ENCODE data around the gene SHISA3.

The SHISA3 gene

DNA sequence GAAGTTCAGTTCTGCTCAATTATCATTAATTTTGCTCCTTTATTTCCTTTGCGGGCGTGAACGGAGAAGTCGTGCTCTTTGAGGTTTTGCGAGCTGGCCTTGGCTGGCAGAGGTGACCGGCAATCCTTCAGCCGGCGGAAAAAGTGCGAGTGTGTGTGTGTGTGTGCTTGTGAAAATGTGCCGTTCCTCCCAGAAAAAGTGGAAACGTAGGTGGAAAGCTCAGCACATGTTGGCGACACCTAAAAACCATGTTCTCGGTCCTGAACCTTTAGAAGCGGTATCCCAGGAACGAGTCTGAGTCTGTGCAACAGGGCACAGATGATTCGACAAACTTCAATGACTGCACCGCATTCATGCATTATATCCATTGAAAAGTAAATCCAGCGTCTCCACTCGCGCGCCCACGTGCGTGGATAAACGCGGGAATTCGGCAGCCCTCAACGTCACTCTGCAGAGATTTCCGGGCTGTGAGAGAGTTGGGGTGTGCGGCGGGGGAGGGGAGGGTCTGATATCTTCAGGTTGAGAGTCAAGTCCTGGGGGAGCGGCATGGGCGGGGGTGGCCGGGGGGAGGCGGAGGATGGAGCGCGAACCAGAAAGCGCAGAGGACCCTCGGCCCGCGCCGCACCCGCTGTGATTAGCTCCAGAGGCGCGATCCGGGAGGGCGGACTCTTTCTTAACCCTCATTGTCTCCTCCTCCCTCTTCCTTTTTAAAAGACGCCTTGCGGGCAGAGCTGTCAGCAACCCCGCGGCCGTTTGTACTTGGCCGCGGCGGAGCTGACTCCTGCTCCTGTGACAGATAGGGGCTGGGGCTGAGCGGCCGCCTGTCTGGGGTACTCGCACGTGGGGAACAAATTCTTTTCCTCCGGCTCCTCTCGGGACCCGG, at the start of gene SHISA3:
TSS of gene SHISA3 (plus strand) at position 737 of the 883 bp plus-strand sequence. CDS start 569 bp downstream, outside the sequence.
- Histone ChIP-seq H3K79me2 (ENCODE audit: control insufficient read depth, insufficient read depth, low read length, unreplicated experiment) (no peaks in the 10 kb centered on the region), H3K4me3 (ENCODE audit: low read depth, low read length) (peak within 1 kb of the TSS; percentile 82), H3K27me3 (ENCODE audit: insufficient read depth, low read length) (peaks cover 8% of the 10 kb centered on the region; the same call in 1 of the 2 replicates), H3K27ac (ENCODE audit: low read depth, low read length) (no peak within 1 kb of the TSS), H3K4me1 (ENCODE audit: control insufficient read depth, insufficient read depth, low read length, unreplicated experiment) (no peaks in the 10 kb centered on the region), H2AFZ (ENCODE audit: low read length, unreplicated experiment) (peak within 1 kb of the TSS; percentile 27), H3K36me3 (ENCODE audit: insufficient read depth, low read length) (no peaks in the 10 kb centered on the region)

DNA sequence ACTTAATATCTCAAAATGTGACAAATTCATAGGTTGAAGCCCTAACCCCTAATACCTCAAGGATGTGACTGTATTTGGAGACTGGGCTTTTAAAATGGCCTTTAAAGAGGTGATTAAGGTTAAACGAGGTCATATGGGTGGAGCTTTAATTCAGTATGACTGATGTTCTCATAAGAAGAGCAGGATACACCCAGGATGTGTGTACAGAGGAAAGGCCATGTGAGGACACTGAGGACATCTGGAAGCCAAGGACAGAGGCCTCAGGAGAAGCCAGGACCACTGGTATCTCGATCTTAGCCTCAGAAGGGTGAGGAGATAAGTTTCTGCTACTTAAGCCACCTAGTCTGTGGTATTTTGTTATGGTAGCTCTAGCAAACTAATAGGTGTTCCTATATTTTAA, 49.0 kb upstream of the SHISA3 start:
- Histone ChIP-seq H3K4me3 (ENCODE audit: low read depth, low read length) (no peak overlapping the region), H3K27me3 (ENCODE audit: insufficient read depth, low read length) (no peaks in the 10 kb centered on the region), H3K79me2 (ENCODE audit: control insufficient read depth, insufficient read depth, low read length, unreplicated experiment) (no peaks in the 10 kb centered on the region), H2AFZ (ENCODE audit: low read length, unreplicated experiment) (peak overlapping the region; percentile 33), H3K4me1 (ENCODE audit: control insufficient read depth, insufficient read depth, low read length, unreplicated experiment) (peaks cover 7% of the 10 kb centered on the region), H3K36me3 (ENCODE audit: insufficient read depth, low read length) (no peaks in the 10 kb centered on the region), H3K27ac (ENCODE audit: low read depth, low read length) (no peak overlapping the region)

GRCh38 chr4:42348692-42349091, 48.6 kb upstream of the SHISA3 start:
- Histone ChIP-seq H3K27me3 (ENCODE audit: insufficient read depth, low read length) (no peaks in the 10 kb centered on the region), H2AFZ (ENCODE audit: low read length, unreplicated experiment) (no peak overlapping the region), H3K4me1 (ENCODE audit: control insufficient read depth, insufficient read depth, low read length, unreplicated experiment) (peaks cover 7% of the 10 kb centered on the region), H3K79me2 (ENCODE audit: control insufficient read depth, insufficient read depth, low read length, unreplicated experiment) (no peaks in the 10 kb centered on the region), H3K4me3 (ENCODE audit: low read depth, low read length) (no peak overlapping the region), H3K36me3 (ENCODE audit: insufficient read depth, low read length) (no peaks in the 10 kb centered on the region), H3K27ac (ENCODE audit: low read depth, low read length) (no peak overlapping the region)

DNA sequence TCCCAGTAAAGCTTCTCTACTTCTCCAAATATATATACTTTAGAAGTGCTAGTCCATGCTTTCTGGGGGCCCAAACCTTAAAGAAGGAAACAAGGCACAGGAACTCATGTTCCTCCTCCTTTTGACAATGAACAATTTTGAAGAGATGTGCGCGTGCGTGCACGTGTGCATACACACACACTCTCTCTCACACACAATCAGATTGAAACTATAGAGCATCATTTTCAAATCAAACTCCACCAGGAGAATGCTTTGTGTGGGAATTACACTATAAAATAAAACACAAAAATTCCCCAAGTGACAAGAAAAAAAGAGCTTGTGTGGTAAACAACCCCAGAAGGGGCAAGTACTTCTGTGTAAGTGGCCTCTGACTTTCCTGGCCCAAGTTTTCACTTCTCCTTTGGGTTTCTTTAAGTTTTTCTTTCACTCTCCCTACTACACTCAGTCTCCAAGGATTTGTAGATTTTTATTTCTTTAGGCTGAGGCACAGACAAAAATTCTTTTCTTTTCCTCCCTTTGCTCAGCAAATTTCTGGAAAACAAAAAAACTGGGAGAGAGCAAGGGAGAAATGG, 46.6 kb upstream of the SHISA3 start:
- Histone ChIP-seq H3K27ac (ENCODE audit: low read depth, low read length) (no peak overlapping the region), H3K4me3 (ENCODE audit: low read depth, low read length) (no peak overlapping the region), H3K36me3 (ENCODE audit: insufficient read depth, low read length) (no peaks in the 10 kb centered on the region), H2AFZ (ENCODE audit: low read length, unreplicated experiment) (no peak overlapping the region), H3K79me2 (ENCODE audit: control insufficient read depth, insufficient read depth, low read length, unreplicated experiment) (no peaks in the 10 kb centered on the region), H3K4me1 (ENCODE audit: control insufficient read depth, insufficient read depth, low read length, unreplicated experiment) (peaks cover 7% of the 10 kb centered on the region), H3K27me3 (ENCODE audit: insufficient read depth, low read length) (no peaks in the 10 kb centered on the region)

DNA sequence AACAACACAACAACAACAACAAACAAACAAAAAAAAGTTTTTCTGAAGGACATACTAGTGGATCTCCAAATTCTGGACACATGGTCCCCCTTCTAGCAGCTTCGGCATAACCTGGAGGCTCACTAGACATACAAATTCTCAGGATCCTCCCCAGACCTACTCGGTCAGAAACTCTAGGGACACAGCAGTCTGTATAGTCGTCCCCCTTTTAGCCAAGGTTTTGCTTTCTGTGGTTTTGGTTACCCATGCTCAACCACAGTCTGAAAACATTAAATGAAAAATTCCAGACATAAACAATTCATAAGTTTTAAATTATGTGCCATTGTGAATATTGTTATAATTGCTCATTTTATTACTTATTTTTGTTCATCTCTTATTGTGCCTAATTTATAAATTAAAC, 45.2 kb upstream of the SHISA3 start:
- Histone ChIP-seq H3K27ac (ENCODE audit: low read depth, low read length) (no peak overlapping the region), H3K4me3 (ENCODE audit: low read depth, low read length) (no peak overlapping the region), H3K79me2 (ENCODE audit: control insufficient read depth, insufficient read depth, low read length, unreplicated experiment) (no peaks in the 10 kb centered on the region), H3K27me3 (ENCODE audit: insufficient read depth, low read length) (no peaks in the 10 kb centered on the region), H3K36me3 (ENCODE audit: insufficient read depth, low read length) (no peaks in the 10 kb centered on the region), H2AFZ (ENCODE audit: low read length, unreplicated experiment) (no peak overlapping the region), H3K4me1 (ENCODE audit: control insufficient read depth, insufficient read depth, low read length, unreplicated experiment) (peaks cover 7% of the 10 kb centered on the region)

GRCh38 chr4:42357325-42357724, 40.0 kb upstream of the SHISA3 start:
- Histone ChIP-seq H3K36me3 (ENCODE audit: insufficient read depth, low read length) (no peaks in the 10 kb centered on the region), H3K27ac (ENCODE audit: low read depth, low read length) (no peak overlapping the region), H3K4me3 (ENCODE audit: low read depth, low read length) (no peak overlapping the region), H3K27me3 (ENCODE audit: insufficient read depth, low read length) (no peaks in the 10 kb centered on the region), H3K79me2 (ENCODE audit: control insufficient read depth, insufficient read depth, low read length, unreplicated experiment) (no peaks in the 10 kb centered on the region), H2AFZ (ENCODE audit: low read length, unreplicated experiment) (no peak overlapping the region), H3K4me1 (ENCODE audit: control insufficient read depth, insufficient read depth, low read length, unreplicated experiment) (peaks cover 6% of the 10 kb centered on the region)

- H3K4me1 ChIP-seq (ENCODE audit: control insufficient read depth, insufficient read depth, low read length, unreplicated experiment), result peaks cover 6% of the 10 kb centered on the region
- H3K27me3 ChIP-seq (ENCODE audit: insufficient read depth, low read length), result no peaks in the 10 kb centered on the region
- H3K27ac ChIP-seq (ENCODE audit: low read depth, low read length), result no peak overlapping the region
- peak overlapping the region; percentile 83 for H3K4me3 ChIP-seq (ENCODE audit: low read depth, low read length)
- no peaks in the 10 kb centered on the region for H3K36me3 ChIP-seq (ENCODE audit: insufficient read depth, low read length)
- H2AFZ ChIP-seq (ENCODE audit: low read length, unreplicated experiment), result peak overlapping the region; percentile 100
- no peaks in the 10 kb centered on the region for H3K79me2 ChIP-seq (ENCODE audit: control insufficient read depth, insufficient read depth, low read length, unreplicated experiment)
Measured at GRCh38 chr4:42359711-42360110, 37.6 kb upstream of the SHISA3 start.

GRCh38 chr4:42360256-42360669, 37.0 kb upstream of the SHISA3 start:
- Histone ChIP-seq H3K27ac (ENCODE audit: low read depth, low read length) (no peak overlapping the region), H3K79me2 (ENCODE audit: control insufficient read depth, insufficient read depth, low read length, unreplicated experiment) (no peaks in the 10 kb centered on the region), H3K36me3 (ENCODE audit: insufficient read depth, low read length) (no peaks in the 10 kb centered on the region), H3K27me3 (ENCODE audit: insufficient read depth, low read length) (no peaks in the 10 kb centered on the region), H2AFZ (ENCODE audit: low read length, unreplicated experiment) (peak overlapping the region; percentile 100), H3K4me1 (ENCODE audit: control insufficient read depth, insufficient read depth, low read length, unreplicated experiment) (peaks cover 6% of the 10 kb centered on the region), H3K4me3 (ENCODE audit: low read depth, low read length) (peak overlapping the region; percentile 83)

- Histone ChIP-seq H2AFZ (ENCODE audit: low read length, unreplicated experiment) (no peak overlapping the region), H3K4me1 (ENCODE audit: control insufficient read depth, insufficient read depth, low read length, unreplicated experiment) (peaks cover 6% of the 10 kb centered on the region), H3K4me3 (ENCODE audit: low read depth, low read length) (no peak overlapping the region)
Measured at GRCh38 chr4:42361456-42361855, 35.8 kb upstream of the SHISA3 start.

GRCh38 chr4:42362591-42362990, 34.7 kb upstream of the SHISA3 start:
- Histone ChIP-seq H3K4me3 (ENCODE audit: low read depth, low read length) (no peak overlapping the region), H3K79me2 (ENCODE audit: control insufficient read depth, insufficient read depth, low read length, unreplicated experiment) (no peaks in the 10 kb centered on the region), H3K27me3 (ENCODE audit: insufficient read depth, low read length) (no peaks in the 10 kb centered on the region), H3K36me3 (ENCODE audit: insufficient read depth, low read length) (no peaks in the 10 kb centered on the region), H2AFZ (ENCODE audit: low read length, unreplicated experiment) (no peak overlapping the region), H3K4me1 (ENCODE audit: control insufficient read depth, insufficient read depth, low read length, unreplicated experiment) (peaks cover 6% of the 10 kb centered on the region), H3K27ac (ENCODE audit: low read depth, low read length) (no peak overlapping the region)

More at GRCh38 chr4:42361456-42361855, 35.8 kb upstream of the SHISA3 start:
- Histone ChIP-seq H3K27ac (ENCODE audit: low read depth, low read length) (no peak overlapping the region), H3K27me3 (ENCODE audit: insufficient read depth, low read length) (no peaks in the 10 kb centered on the region), H3K36me3 (ENCODE audit: insufficient read depth, low read length) (no peaks in the 10 kb centered on the region), H3K79me2 (ENCODE audit: control insufficient read depth, insufficient read depth, low read length, unreplicated experiment) (no peaks in the 10 kb centered on the region)

GRCh38 chr4:42363614-42364013, 33.7 kb upstream of the SHISA3 start:
- Histone ChIP-seq H3K27me3 (ENCODE audit: insufficient read depth, low read length) (no peaks in the 10 kb centered on the region), H3K4me1 (ENCODE audit: control insufficient read depth, insufficient read depth, low read length, unreplicated experiment) (peaks cover 6% of the 10 kb centered on the region), H3K4me3 (ENCODE audit: low read depth, low read length) (no peak overlapping the region), H3K27ac (ENCODE audit: low read depth, low read length) (no peak overlapping the region), H3K79me2 (ENCODE audit: control insufficient read depth, insufficient read depth, low read length, unreplicated experiment) (no peaks in the 10 kb centered on the region), H2AFZ (ENCODE audit: low read length, unreplicated experiment) (no peak overlapping the region), H3K36me3 (ENCODE audit: insufficient read depth, low read length) (no peaks in the 10 kb centered on the region)

Measured in ACC112 (cell line).